ENCODE measurements around the gene TEX19.

DNA sequence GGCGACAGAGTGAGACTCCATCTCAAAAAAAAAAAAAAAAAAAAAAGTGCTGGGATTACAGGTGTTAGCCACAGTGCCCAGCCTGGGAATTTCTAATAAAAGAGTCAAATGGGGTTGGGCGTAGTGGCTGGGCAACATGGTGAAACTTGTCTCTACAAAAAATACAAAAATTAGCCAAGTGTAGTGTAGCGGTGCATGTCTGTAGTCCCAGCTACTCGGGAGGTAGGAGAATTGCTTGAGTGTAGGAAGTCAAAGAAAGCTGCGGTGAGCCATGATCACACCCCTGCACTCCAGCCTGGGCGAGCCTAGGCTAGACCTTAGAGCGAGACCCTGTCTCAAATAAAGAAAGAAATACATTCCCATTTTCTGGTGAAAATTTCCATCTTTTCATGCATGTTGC, 10.2 kb downstream of the TEX19 start:
- TF ChIP-seq, protein P1, sequence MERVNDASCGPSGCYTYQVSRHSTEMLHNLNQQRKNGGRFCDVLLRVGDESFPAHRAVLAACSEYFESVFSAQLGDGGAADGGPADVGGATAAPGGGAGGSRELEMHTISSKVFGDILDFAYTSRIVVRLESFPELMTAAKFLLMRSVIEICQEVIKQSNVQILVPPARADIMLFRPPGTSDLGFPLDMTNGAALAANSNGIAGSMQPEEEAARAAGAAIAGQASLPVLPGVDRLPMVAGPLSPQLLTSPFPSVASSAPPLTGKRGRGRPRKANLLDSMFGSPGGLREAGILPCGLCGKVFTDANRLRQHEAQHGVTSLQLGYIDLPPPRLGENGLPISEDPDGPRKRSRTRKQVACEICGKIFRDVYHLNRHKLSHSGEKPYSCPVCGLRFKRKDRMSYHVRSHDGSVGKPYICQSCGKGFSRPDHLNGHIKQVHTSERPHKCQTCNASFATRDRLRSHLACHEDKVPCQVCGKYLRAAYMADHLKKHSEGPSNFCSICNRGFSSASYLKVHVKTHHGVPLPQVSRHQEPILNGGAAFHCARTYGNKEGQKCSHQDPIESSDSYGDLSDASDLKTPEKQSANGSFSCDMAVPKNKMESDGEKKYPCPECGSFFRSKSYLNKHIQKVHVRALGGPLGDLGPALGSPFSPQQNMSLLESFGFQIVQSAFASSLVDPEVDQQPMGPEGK (CRISPR knock-in tag; IDR thresholded peaks at IDR 0.05; ENCODE audit: borderline replicate concordance) = no peak
- TF ChIP-seq ZNF8 (CRISPR knock-in tag; IDR thresholded peaks at IDR 0.05) = no peak

Data from SK-N-SH treated with all-trans-retinoic acid at 6 μM for 48 hours (cell line).